Pancreas (tissue), 10 donors: Measurements from ENCODE around the gene DTNBP1. TPM values are rescaled to one million over a fixed set of nuclear protein-coding genes. Genes with fewer than 3 reads are reported as not detected.

Source experiments
- ATAC-seq, 4 donors: fragments of 200-7000 bp; cut with Tn5 transposase; one replicate each; pipeline versions ENCODE4 v1.8.0 to v1.9.1; 2020; ENCODE audit warnings: mild to moderate bottlenecking in 4 of 4, moderate library complexity in 4 of 4
- DNase-seq, 6 donors: peaks; one replicate each; pipeline ENCODE4 v3.0.0-alpha.2; 2020
- FAIRE-seq: peaks from 2 replicates; lab custom pipeline; 2012; peaks lifted over from hg19 to GRCh38; lab: Jason Lieb, UNC
- H3K27ac ChIP-seq, 4 donors: fragments of 200-600 bp; sonication (generic); 1 replicate in 3 of 4; 2 replicates in 1 of 4; pipeline versions ENCODE4 v1.5.0 to v1.8.0; 2020
- H3K27me3 ChIP-seq, 4 donors: fragments of 200-600 bp; one replicate each; pipeline ENCODE4 v1.8.0; 2021
- H3K36me3 ChIP-seq, 3 donors: fragments of 200-600 bp; sonication (generic) in 1 of 3; one replicate each; pipeline versions ENCODE4 v1.5.0 to v1.8.0; 2020 to 2021
- H3K4me1 ChIP-seq, 3 donors: fragments of 200-600 bp; one replicate each; pipeline ENCODE4 v1.8.0; 2021
- H3K4me3 ChIP-seq, 4 donors: fragments of 200-600 bp; sonication (generic) in 2 of 4; one replicate each; pipeline versions ENCODE4 v1.5.0 to v1.8.0; 2020 to 2021
- H3K9me3 ChIP-seq, 4 donors: fragments of 200-600 bp; one replicate each; pipeline ENCODE4 v1.8.0; 2021
- WGBS, 2 donors: extraction: QIAGEN DNeasy Blood & Tissue Kit; methylation state at CpG; one replicate each; pipeline ENCODE4 v1.1.7; 2013; 5-methylcytosine and 5-hydroxymethylcytosine counted together
- intact Hi-C, 3 donors: fragments of 100-400 bp; cut with DNase I; formaldehyde crosslinking; loops; one replicate each; pipeline versions ENCODE4 v1.11.1 to v1.14.2; 2022
- polyA plus RNA-seq, 2 donors: library from polyadenylated mRNA; stranded (reverse); fragments of 200-250 nt; gene quantifications; one replicate each; pipeline ENCODE4 v1.2.3, GENCODE V29; 2013
- total RNA-seq, 6 donors: library from RNA; stranded (reverse); fragmentation: NEBNext Ultra II Directional in 4 of 6; extraction: Animal tissue kit (Norgen Biotek cat#: 25700) in 4 of 6; gene quantifications; one replicate each; pipeline versions ENCODE4 v1.2.1 to v1.2.4, GENCODE V29; 2021 to 2023
- TF ChIP-seq, protein P1 (sequence below), 4 donors: fragments of 200-600 bp; sonication (generic) in 3 of 4; IDR thresholded peaks; one replicate each; pipeline versions ENCODE4 v1.5.0 to v1.8.0; 2021; ENCODE audit warnings: antibody characterized with exemption in 4 of 4
- donor health status: healthy with polysubstance abuse.
- donor health status: DM: no; HTN: no; CAD: no; lungs with moderate emphysema.
- donor health status: DM: no; HTN: no; CAD: no.
- donor health status: control.
- donor health status: control.
- donor health status: Bipolar disorder and iron deficiency.
- donor health status: DM: yes; HTN: yes; CAD: no.
- donor health status: DM: no; HTN: no; CAD: no.
- donor health status: DM: no; HTN: no; CAD: no.
- donor health status: DM: yes; HTN: yes; CAD: no.

Gene DTNBP1
- total and polyA plus RNA-seq, 8 donors = 6.5 to 11.5 (median 8.0) TPM

GRCh38 chr6:15506066-15506465 is 156.8 kb downstream of the DTNBP1 start:
- H3K9me3 ChIP-seq = no peaks in the 10 kb centered on the region
- TF ChIP-seq, protein P1, sequence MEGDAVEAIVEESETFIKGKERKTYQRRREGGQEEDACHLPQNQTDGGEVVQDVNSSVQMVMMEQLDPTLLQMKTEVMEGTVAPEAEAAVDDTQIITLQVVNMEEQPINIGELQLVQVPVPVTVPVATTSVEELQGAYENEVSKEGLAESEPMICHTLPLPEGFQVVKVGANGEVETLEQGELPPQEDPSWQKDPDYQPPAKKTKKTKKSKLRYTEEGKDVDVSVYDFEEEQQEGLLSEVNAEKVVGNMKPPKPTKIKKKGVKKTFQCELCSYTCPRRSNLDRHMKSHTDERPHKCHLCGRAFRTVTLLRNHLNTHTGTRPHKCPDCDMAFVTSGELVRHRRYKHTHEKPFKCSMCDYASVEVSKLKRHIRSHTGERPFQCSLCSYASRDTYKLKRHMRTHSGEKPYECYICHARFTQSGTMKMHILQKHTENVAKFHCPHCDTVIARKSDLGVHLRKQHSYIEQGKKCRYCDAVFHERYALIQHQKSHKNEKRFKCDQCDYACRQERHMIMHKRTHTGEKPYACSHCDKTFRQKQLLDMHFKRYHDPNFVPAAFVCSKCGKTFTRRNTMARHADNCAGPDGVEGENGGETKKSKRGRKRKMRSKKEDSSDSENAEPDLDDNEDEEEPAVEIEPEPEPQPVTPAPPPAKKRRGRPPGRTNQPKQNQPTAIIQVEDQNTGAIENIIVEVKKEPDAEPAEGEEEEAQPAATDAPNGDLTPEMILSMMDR (IDR thresholded peaks at IDR 0.05) = no peak
- H3K36me3 ChIP-seq = peaks cover 0 to 7% (median 0%) of the 10 kb centered on the region in 3 donors
- intact Hi-C loops = no loop called here
- ATAC-seq = no peak
- no peaks in the 10 kb centered on the region for H3K27me3 ChIP-seq
- no peak overlapping the region for H3K27ac ChIP-seq
- peaks cover 0 to 5% (median 0%) of the 10 kb centered on the region in 3 donors for H3K4me1 ChIP-seq
- no peak overlapping the region for H3K4me3 ChIP-seq
- WGBS, 2 donors = 92 to 94% methylated on average over 7 of the region's 7 CpGs
- no peak for FAIRE-seq
- DNase-seq = no peak

GRCh38 chr6:15505463-15505918 is 157.3 kb downstream of the DTNBP1 start:
- WGBS, 2 donors = 89% methylated on average over 18 of the region's 18 CpGs
- intact Hi-C loops = no loop called here
- H3K27me3 ChIP-seq = no peaks in the 10 kb centered on the region
- H3K36me3 ChIP-seq = peaks cover 0 to 9% (median 0%) of the 10 kb centered on the region in 3 donors
- H3K4me3 ChIP-seq = peak overlapping the region in 1 of 4 donors; percentile 10
- H3K27ac ChIP-seq = peak overlapping the region in 2 of 4 donors; percentile 7 to 50
- FAIRE-seq (no peak), DNase-seq (peak in 1 of 6 donors; percentile 59), ATAC-seq (peak in 2 of 4 donors; percentile 7 to 8)
- TF ChIP-seq, protein P1 (IDR thresholded peaks at IDR 0.05) = no peak
- peaks cover 0 to 5% (median 0%) of the 10 kb centered on the region in 3 donors for H3K4me1 ChIP-seq
- H3K9me3 ChIP-seq = no peaks in the 10 kb centered on the region

DNA sequence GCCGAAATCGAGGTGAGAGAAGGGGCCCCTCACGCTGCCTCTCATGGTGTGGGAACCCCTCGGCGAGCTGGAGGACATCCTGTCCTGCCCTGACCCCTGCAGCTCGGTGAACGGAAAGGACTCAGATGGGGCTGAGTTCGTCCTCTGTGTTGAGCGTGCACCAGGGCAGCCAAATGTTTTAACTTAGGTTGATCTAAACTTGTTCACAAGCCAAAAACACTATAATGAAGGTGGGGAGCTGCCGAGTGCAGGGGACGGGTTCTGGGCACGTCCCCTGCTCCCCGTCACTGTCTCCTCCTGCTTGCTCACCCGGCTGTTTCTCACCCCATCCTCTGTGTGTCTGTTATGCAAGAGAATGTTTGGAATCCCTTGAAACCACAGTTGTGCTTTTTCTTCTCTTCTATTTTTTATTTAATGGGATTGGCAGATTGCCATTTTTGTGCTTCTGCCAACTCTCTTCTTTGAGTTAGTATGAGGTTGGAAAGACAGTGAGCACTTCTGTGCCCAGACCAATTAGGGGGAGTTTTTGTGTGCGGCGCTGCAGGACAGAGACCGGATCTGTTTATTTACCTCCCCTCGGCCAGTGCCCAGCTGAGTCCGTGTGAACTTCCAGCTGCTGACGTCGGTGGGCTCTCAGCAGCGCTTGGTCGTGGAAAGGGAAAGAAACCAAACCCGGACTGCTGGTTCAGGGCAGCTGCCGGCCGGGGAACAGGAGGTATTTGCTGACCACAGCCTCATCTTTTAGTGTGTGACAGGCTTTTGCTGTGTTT is 158.1 kb downstream of the DTNBP1 start:
- Histone ChIP-seq H3K4me3 (peak overlapping the region in 1 of 4 donors; percentile 10), H3K27ac (peak overlapping the region in 3 of 4 donors; percentile 2 to 50 (median 7)), H3K27me3 (no peaks in the 10 kb centered on the region), H3K9me3 (no peaks in the 10 kb centered on the region), H3K36me3 (peaks cover 0 to 9% (median 0%) of the 10 kb centered on the region in 3 donors), H3K4me1 (peaks cover 0 to 5% (median 0%) of the 10 kb centered on the region in 3 donors)
- FAIRE-seq (no peak), DNase-seq (peak in 3 of 6 donors; percentile 37 to 58 (median 42)), ATAC-seq (peak; percentile 65 to 80 (median 72))
- intact Hi-C loops = no loop called here
- TF ChIP-seq, protein P1 (IDR thresholded peaks at IDR 0.05) = no peak
- 35 to 41% methylated on average over 26 of the region's 26 CpGs for WGBS, 2 donors

DNA sequence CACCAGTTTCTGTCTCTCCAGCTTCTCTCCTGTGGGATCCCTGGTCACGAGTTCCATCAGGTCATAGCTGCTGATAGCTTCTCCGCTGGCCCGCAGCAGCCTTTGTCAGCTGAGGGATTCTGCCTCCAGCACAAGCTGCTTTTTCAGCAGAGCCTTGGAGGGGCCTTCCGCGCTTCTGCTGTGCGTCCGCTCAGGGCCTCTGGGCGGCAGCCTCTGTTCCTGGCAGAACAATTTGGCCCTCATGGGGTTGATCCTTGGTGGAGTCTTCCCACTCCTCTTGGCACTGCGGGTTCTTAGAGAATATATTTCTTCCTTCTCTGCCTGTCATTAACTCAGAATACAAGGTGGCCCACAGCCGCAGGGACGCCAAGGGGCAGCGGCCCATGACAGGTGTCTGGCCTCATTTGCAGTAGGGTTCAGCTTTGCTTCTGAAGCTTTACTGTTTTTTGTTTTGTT is 158.8 kb downstream of the DTNBP1 start:
- intact Hi-C loops = no loop called here
- no peaks in the 10 kb centered on the region for H3K27me3 ChIP-seq
- H3K9me3 ChIP-seq = no peaks in the 10 kb centered on the region
- ATAC-seq = no peak
- H3K4me1 ChIP-seq = peaks cover 0 to 5% (median 0%) of the 10 kb centered on the region in 3 donors
- peaks cover 0 to 9% (median 0%) of the 10 kb centered on the region in 3 donors for H3K36me3 ChIP-seq
- peak in 1 of 6 donors; percentile 22 for DNase-seq
- 84 to 87% methylated on average over 12 of the region's 12 CpGs for whole genome bisulfite sequencing, 2 donors
- no peak overlapping the region for H3K4me3 ChIP-seq
- H3K27ac ChIP-seq = peak overlapping the region in 3 of 4 donors; percentile 2 to 50 (median 7)
- TF ChIP-seq, protein P1 (IDR thresholded peaks at IDR 0.05) = no peak
- no peak for FAIRE-seq
